ENCODE data around the gene HNRNPM.

Gene HNRNPM

DNA sequence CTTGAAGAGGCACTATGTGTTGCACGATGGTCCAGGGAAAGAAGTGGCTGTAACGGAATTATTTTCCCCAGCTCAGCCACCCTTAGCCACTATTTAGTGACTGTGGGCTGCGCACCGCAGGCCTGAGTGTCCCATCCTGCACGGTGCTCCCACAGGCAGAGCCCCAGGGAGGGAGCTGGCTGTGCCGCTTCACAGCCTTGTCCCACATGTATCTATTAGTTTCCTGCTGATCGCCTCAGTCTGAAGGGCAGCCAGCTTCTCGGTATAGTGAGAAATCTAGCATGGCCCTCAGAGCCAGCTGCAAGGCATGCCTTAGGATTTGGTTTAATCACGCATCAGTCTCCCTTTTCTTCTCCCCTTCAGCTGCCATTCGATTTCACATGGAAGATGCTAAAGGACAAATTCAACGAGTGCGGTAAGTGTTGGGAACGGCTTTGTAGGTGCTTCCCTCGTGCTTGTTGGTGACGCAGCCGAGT is 41.9 kb downstream of the HNRNPM start:
- no peak for DNase-seq

DNA sequence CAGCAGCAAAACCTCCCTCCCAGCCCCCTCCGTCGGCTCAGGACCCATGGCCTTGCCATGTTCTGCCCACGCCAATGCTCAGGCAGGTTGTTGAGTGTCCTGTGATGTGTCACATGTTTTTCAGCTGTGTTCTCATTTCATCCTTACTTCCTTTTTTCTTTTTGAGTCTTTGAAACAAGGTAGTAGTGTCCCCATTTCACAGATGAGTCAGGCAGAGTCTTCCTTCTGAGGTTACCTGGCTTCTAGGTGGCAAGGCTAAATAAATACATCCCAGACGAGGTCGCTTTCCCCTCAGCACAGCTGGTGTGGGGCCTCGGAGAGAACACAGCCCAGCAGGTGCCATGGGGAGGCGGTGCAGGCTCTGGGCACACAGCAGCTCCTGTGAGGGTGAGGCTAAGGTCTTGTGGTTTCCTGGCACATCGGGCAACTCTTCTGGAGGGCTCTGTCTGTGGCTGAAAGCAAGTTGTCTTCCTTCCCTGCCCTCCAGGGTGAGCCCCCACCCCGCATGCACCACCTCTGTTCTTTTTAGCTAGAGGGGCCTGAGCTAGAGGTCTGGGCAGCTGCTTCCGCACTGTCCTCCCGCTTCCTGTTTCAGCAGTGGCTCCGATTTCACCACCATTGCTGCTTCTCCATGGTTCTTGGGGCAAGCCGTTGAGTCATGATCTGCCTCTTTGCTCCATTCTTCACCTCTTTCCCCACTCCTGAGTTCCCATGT is 42.5 kb downstream of the HNRNPM start:
- peak in 10 of 14 donors; percentile 15 to 69 (median 51) for DNase-seq

DNA sequence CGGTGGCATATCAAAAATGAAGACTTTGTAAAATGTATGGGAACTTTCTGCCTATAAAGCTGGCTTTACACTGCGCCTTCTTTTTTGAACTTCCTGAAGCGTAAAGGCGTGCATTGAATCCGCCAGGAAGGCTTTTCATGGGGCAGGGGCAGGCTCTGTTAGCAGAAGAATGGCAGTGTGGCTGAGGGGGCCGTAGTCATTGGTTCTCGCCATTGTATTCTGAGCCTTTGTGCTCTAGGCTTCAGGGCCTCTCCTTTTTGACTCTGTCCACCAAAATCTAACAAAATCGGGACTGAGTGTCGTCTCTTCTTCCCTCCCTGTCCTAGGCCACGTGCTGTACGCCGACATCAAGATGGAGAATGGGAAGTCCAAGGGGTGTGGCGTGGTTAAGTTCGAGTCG is 43.6 kb downstream of the HNRNPM start:
- DNase-seq, result no peak

DNA sequence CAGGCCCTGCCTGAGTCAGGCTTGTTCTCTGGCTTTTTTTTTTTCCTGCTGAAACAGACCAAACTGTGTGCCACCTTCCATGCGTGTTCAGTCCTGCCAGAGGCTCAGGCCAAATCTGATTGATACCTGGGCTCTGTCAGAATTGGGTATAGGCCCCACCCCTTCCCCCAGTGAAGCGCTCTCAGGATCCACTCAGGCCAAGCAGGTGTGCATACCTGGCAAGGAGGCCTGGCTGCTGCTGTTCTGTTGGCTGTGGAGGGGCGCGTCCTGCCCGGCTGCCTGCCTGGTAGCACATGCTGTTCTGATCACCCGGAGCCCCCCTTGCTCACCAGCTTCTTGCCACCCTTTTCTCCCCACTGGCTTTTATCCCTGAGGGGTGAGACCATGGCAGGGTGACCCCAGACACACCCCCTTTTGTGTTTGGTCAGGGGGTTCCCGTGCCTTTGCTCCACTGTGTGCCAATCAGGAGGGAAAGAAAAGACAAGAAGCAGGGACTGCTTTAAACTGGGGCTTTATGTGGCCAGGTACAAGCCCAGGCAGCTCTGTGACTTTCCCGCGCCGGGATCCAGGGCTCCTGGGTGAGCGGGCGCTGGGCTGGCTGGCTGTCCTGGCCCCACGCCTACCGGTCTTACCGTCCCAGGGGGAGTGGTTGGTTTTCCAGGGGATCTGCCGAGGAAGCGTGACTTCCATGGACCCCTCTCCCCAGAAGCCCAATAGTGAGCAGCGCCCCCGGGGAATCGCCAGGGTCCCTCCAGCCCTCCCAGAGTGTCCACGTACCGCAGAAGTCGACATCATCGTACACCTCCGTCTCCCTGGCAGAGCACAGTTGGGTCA is 45.0 kb downstream of the HNRNPM start:
- DNase-seq, result no peak

DNA sequence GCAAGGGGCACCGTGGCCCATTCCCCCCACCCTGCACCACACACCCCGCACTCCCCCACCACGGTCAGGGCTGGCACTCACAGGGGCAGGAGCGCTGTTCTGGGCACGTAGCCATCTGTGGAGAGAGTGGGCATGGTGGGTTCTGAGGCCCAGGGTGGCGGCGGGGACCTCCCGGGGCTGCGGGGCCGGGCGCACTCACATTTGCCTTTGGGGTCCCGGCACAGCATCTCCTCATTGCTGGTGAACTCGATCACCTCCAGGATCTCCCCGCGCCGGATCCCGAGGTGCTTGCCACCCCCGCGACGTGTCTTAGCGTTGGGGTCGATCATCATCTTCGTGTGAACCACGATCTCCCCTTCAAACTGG is 45.6 kb downstream of the HNRNPM start:
- DNase-seq, result no peak

DNA sequence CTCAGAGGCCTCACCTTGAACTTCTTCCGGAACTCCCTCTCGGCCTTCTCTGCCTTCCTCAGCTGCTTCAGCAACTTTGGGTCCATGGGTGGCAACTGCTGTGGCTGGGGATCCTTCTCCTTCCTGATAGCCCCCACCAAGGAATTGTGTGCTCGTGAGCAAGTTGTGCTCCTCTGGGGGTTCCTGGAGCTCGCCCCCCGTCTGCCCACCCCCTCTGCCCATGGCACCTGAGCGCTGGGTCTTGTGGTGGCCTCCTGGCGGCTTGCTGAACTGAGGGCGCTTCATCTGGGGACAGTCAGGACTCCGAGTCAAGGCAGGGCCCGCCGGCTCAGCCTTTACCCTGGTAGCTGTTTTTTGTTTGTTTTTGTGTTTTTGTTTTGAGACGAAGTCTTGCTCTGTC is 46.1 kb downstream of the HNRNPM start:
- no peak for DNase-seq

DNA sequence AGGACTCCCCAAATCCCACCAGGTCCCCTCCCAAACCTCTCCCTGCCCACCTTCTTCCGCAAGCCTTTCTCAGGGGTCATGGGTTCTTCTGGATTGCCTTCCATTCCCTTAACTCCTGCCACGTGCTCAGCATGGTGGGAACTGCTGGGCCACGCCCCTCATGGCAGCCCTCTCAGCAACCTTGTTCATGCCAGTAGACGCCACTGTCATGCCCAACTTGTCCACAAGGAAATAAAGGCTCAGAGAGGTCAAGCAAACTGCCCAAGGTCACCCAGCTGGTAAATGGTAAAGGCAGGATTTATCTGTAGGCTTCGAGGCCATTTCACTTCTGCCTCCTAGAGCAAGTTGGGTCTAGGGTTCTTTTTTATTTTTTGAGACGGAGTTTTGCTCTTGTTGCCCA is 46.8 kb downstream of the HNRNPM start:
- DNase-seq, result no peak

DNA sequence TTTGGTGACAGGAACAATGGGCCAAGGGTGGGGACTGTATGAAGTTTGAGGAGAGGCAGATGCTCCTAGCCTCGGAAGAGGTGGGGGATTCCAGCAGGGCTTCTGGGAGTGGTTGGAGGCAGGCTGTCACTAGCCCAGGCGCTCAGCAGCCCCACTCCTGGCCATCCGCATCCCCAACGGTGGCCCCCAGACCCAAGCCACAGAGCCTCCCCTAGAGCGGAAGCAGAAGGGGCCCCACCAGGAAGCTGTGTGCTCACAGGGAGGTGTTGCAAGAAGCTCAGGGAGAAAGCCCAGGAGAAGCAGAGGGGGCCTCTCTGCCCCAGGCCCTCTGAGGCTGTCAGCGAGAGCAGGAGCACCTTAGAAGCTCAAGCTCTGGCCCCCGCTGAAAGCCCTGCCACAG is 49.4 kb downstream of the HNRNPM start:
- peak in 4 of 14 donors; percentile 9 to 25 (median 12) for DNase-seq

DNA sequence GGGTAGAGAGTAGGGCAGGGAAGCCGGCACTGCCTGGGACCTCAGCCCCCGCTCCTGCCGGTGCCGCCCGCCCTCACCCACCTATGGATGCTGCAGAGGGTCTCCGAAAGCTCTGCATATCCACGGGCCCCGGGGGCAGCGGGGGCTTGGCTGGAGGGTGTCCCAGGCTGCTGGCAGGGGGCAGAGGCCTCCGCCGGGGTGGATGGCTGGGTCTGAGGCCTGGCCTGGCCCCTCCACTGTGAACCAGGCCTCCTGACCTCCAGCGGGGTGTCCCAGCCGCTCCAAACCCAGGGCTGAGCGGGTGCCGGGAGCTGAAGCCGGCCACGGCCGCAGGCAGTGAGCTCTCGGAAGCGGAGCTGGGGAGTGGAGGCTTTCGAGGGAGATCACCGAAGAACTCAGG is 53.5 kb downstream of the HNRNPM start:
- no peak for DNase-seq

DNA sequence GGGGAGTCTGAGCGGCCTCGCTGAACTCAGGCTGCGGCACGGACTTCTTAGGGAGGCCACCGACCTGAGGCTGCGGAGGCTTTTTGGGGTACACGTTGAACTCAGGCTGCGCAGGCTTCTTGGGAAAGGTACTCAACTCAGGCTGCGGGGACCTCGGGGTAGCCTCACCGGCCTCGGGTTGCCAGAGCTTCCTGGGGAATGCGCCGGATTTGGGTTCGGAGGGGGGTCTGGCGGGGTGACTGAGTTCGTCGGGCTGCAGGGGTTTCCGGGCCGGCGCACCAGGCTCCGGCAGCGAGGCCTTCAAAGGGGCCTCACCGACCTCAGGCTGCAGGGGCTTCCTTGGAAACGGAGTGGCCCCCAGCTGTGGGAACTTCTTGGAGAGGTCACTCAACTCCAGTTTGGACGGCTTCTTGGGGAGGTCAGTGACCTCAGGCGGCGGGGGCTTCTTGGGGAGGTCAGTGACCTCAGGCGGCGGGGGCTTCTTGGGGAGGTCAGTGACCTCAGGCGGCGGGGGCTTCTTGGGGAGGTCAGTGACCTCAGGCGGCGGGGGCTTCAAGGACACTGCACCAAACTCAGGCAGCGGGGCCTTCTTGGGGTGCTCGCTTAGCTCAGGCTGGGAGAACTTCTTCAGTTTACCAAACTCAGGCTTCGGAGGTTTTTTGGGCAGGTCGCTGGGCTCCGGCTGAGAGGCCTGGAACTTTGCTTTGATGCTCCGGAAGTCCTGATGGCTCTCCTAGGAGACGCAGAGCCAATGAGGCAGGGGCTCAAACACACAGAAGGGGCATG is 54.5 kb downstream of the HNRNPM start:
- DNase-seq, result no peak

DNA sequence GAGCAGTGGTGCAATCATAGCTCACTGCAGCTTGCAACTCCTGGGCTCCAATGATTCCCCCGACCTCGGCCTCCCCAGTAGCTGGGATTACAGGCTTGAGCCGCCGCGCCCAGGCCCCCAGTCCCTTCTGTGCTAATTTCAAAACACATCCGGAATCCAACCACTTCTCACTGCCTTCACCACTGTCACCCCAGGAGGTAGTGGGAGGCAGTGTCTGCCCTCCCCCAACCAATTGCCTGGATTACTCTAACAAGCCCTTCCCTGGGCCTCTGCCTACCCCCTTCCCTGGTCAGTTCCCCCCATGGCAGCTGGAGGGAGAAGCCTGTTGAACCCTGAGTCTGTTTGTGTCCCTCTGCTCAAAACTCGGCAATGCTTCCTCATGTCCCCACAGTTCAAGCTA is 55.4 kb downstream of the HNRNPM start:
- peak in 5 of 14 donors; percentile 16 to 32 (median 17) for DNase-seq

DNA sequence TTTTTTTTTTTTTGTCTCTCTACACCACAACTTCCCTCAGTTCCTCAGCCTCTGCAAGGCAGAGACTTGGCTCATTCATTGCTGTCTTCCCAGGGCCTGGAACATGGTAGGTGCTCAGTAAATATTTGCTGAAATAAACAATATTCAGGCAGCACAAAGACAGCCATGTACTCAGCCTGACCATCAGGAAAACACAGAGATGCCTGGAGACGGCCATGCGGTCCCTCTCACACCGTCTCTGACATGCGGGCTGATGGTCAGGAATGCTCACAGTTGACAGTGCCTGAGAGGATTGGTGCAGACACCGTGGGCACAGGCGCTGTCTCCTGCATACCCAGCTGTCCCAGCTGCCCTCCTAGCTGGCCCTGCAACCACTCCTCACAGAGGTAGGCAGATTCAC is 56.7 kb downstream of the HNRNPM start:
- no peak for DNase-seq

DNA sequence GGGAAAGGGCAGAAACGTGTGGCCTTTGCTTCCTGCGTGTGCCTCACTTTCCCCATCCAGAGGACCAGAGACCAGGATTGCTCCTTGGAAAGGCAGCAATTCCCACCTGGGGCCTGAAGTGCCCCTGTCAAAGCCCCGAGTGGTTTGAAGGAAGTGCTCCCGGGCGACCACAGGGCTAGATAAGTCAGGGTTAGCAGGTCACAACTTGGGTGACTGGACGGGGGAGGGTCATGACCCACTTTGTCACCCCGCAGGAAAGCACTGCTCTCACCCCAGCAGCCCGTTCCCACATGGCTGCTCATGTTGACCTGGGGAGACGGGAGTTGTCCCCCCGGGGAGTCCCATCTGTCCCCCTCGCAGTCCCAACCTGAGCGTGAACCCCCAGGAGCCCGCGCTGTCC is 57.2 kb downstream of the HNRNPM start:
- DNase-seq, result no peak

DNA sequence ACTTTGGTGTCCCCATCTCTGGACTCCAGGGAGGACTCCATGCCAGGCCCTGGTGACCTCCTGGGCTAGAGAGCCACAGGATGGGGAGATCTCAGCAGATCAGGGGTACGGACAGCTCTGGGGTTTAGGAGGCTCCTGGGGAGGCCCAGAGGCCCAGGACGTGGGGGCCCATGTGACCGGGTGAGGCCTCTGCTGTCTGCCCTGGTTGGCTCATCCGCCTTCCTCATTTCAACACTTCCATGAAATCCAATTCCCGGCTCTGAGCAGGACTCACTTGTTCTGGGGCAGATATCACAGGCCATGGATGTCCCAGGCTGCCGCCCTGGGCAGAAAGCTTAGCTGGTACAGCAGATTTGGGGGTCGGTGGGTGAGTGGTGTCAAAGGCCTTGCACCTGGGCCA is 58.7 kb downstream of the HNRNPM start:
- peak in 1 of 14 donors; percentile 27 for DNase-seq

DNA sequence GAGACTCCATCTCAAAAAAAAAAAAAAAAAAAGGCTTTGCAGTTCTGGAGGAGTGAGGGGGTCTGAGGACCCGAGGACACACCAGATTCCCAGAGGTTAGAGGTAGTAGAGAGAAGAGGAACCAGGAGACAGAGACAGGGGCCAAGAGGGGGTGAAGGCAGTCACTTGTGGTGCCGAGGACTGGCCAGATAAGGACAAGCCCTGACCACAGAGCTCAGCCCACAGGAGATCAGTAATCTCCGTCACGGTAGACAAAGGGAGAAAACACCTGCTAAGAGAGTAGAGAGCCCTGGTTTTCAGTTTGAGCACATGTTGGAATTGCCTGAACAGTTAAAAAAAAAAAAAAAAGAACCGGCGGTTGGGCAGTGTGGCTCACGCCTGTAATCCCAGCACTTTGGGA is 59.4 kb downstream of the HNRNPM start:
- no peak for DNase-seq

DNA sequence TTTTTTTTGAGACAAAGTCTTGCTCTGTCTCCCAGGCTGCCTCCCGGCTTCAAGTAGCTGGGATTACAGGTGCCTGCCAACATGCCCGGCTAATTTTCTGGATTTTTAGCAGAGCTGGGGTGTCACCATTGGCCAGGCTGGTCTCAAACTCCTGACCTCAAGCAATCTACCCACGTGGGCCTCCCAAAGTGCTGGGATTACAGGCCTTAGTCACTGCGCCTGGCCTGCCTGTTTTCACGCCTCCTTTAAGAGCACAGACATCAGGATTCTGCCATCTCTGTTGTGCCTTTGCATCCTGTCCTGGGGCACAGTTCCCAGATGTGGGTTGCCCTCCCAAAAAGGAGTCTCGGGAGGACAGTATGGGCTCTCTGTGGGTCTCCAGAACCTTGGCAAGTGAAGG is 60.1 kb downstream of the HNRNPM start:
- DNase-seq, result no peak

DNA sequence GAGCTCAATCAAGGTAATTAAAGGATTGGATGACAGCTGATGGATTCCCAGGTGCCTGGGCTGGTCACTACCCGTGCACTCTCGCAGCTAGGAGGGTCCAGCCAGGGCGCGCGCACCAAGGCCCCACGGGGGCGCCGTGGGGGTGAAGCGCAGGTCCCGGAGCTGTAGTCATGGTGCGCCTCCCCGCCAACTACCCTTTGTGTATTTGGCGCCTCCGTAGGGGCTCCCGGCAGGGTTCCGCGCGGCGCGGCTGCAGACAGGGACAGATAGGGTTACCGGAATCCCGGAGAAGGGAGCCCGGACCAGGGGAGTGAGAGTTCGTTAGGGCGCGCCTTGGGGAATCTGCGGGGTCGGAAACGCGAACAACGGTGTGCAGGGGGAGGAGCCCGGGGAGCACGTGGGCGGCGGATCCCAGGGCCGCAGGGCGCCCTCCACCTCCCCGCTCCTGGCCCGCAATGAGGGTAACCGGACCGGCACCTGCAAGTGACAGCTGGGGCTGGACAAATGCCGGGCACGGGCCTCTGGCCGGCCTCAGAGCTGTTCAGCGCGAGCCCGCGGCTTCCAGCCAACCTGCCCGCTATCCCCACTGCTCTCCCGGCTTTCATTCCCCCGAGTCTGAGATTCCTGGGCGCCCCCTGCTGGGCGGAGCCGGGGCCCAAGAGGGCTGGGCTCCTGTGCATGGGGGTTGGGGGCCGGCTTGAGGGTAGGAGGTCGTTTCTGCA is 61.1 kb downstream of the HNRNPM start:
- peak in 13 of 14 donors; percentile 19 to 86 (median 62) for DNase-seq

DNA sequence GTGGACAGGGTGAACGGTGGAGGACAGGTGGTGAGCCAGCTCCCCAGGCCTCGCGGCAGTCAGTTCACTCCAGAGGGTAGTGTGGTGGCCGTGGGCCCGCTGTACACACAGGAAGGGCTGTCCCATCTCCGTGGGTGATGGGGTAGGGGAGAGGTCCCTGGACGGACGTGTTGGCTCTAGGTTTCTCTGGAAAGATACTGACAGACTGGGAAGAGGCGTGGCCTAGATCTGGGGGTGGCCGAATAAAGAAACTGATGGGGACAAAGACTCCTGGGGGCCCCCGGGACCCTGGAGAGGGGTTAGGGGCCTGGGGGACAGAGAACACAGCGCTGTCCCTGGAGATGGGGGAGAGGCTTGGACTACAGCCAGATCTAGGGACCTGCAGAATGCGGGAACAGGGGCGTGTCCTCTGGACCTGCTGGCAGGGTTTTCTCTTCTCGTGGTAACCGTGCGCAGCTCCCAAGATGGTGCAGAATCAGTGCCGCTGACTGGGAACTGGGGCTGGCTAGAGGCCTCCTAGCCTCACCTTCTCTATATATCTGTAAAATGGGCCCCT is 61.7 kb downstream of the HNRNPM start:
- peak in 1 of 14 donors; percentile 49 for DNase-seq

DNA sequence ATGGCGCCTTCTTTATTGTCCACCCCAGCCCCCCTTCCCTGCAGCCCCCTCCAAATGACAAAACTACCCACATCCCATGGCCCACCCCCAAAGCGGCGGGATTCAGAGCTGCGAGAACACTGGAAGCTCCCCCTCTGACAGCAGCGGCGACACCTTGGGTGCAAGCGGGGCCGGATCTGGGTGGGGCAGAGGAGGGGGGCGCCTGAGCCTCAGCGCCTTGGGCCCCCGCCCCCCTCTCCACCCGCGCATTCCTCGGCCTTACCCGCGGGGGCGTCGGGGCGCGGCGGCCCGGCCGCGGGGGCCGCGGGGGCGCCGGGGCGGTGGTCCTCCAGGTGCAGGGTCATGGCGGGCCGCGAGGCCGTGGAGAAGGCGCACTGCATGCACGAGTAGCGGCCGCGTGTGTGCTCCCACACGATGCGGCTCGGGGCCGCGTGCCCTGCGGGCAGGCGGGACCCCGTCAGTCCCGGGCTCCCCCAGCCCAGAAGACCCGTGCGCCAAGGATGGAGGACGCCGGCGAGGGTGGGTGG is 65.9 kb downstream of the HNRNPM start:
- DNase-seq, result no peak

DNA sequence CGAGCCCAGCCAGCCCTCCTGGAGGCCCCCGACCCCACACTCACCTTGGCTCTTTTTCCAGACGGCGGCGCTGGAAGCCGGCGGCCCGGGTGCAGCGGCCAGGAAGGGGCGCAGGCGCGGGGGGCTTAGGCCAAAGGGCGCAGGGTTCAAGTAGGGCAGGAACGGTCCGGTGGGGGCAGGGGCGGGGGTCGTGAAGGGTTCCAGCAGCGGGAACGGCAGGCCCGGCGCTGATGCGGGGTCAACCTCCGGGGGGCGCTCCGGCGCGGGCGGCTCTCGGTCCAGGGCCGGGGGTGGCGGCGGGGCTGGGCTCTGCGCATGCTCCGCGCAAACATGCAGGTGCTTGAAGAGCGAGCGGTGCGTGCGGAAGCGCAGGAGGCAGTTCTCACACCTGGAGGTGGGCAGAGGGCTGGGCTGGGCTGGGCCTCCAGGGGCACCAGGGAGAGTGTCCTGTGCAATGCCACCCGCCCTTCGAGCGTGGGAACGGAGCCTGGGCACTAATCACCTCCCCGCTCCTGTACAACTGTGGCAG is 66.9 kb downstream of the HNRNPM start:
- no peak for DNase-seq
